HepG2 (cell line): ENCODE data around the gene KIF22. TPM values are rescaled to one million over a fixed set of nuclear protein-coding genes. Genes with fewer than 3 reads are reported as not detected.

ENCODE experiments used
- ARID2 ChIP-seq: sonication (generic); formaldehyde crosslinking; IDR thresholded peaks from 2 replicates; pipeline ENCODE4 v1.8.1; 2022; ENCODE audit warnings: mild to moderate bottlenecking, missing genetic modification reagents, borderline replicate concordance
- BORCS8-MEF2B ChIP-seq: sonication (generic); formaldehyde crosslinking; IDR thresholded peaks from 2 replicates; pipeline ENCODE4 v1.8.0; 2022; ENCODE audit warnings: mild to moderate bottlenecking, missing genetic modification reagents
- HDAC1 ChIP-seq: sonication (generic); formaldehyde crosslinking; IDR thresholded peaks from 2 replicates; pipeline ENCODE4 v1.5.1; 2020; ENCODE audit warnings: mild to moderate bottlenecking, missing genetic modification reagents
- KMT2B ChIP-seq: IDR thresholded peaks from 2 replicates; pipeline ENCODE4 v1.6.1; 2016; ENCODE audit warnings: missing genetic modification reagents, missing compliant biosample characterization
- MAFF ChIP-seq: IDR thresholded peaks from 2 replicates; pipeline ENCODE4 v1.6.1; 2011; ENCODE audit warnings: low read depth, low read length, improper control_type of control experiment
- MATR3 ChIP-seq: sonication (generic); formaldehyde crosslinking; IDR thresholded peaks from 2 replicates; pipeline ENCODE4 v1.4.0; 2020; ENCODE audit warnings: missing genetic modification reagents
- NFE2L1 ChIP-seq: sonication (generic); formaldehyde crosslinking; IDR thresholded peaks from 2 replicates; pipeline ENCODE4 v1.4.0; 2020; ENCODE audit warnings: missing genetic modification reagents, mild to moderate bottlenecking, borderline replicate concordance
- ZFP37 ChIP-seq: sonication (generic); formaldehyde crosslinking; IDR thresholded peaks from 2 replicates; pipeline ENCODE4 v1.4.0; 2020; ENCODE audit warnings: missing genetic modification reagents, borderline replicate concordance
- ZNF547 ChIP-seq: sonication (generic); formaldehyde crosslinking; IDR thresholded peaks from 2 replicates; pipeline ENCODE4 v1.5.1; 2020; ENCODE audit warnings: mild to moderate bottlenecking, missing genetic modification reagents
- ZNF556 ChIP-seq: sonication (generic); formaldehyde crosslinking; IDR thresholded peaks from 2 replicates; pipeline ENCODE4 v1.4.0; 2020; ENCODE audit warnings: mild to moderate bottlenecking, missing genetic modification reagents, borderline replicate concordance
- ZNF572 ChIP-seq: sonication (generic); formaldehyde crosslinking; IDR thresholded peaks from 2 replicates; pipeline ENCODE4 v1.5.1; 2020; ENCODE audit warnings: mild to moderate bottlenecking, missing genetic modification reagents
- ZNF703 ChIP-seq: sonication (generic); formaldehyde crosslinking; IDR thresholded peaks from 2 replicates; pipeline ENCODE4 v1.5.1; 2020; ENCODE audit warnings: missing genetic modification reagents, mild to moderate bottlenecking, moderate library complexity, borderline replicate concordance
- ZNF839 ChIP-seq: sonication (generic); formaldehyde crosslinking; IDR thresholded peaks from 2 replicates; pipeline ENCODE4 v1.4.0; 2020; ENCODE audit warnings: missing genetic modification reagents, mild to moderate bottlenecking, borderline replicate concordance
- polyA plus RNA-seq, 8 experiments: library from polyadenylated mRNA; depleted of rRNA in 3 of 8; stranded (reverse) in 7 of 8; unstranded in 1 of 8; fragments of >200 nt; fragmentation: Illumina TruSeq in 4 of 8; extraction: Trizol in 4 of 8; gene quantifications; 2 replicates each; pipeline versions ENCODE4 v1.2.1 to v1.2.3, GENCODE V29; 2011 to 2016; ENCODE audit warnings: low read depth in 4 of 8, missing spikeins in 1 of 8, mixed read lengths in 1 of 8; ENCODE audit not compliant: insufficient read depth in 1 of 8
- total RNA-seq, 5 experiments: library from RNA; depleted of rRNA; stranded (reverse); fragments of >200 nt; fragmentation: Illumina TruSeq; extraction: Trizol; gene quantifications; 2 replicates each; pipeline ENCODE4 v1.2.3, GENCODE V29; 2016; ENCODE audit warnings: low read depth in 1 of 5
- TF ChIP-seq, protein P1 (sequence below): sonication (generic); formaldehyde crosslinking; IDR thresholded peaks from 2 replicates; pipeline ENCODE4 v1.8.1; 2023; ENCODE audit warnings: mild to moderate bottlenecking, missing genetic modification reagents
- TF ChIP-seq, protein P2 (sequence below): sonication (generic); formaldehyde crosslinking; IDR thresholded peaks from 2 replicates; pipeline ENCODE4 v1.8.1; 2023; ENCODE audit warnings: mild to moderate bottlenecking, inconsistent platforms, moderate library complexity, missing genetic modification reagents, borderline replicate concordance
- TF ChIP-seq, protein P3 (sequence below): sonication (generic); formaldehyde crosslinking; IDR thresholded peaks from 2 replicates; pipeline ENCODE4 v1.5.0; 2020; ENCODE audit warnings: mild to moderate bottlenecking, missing genetic modification reagents
- TF ChIP-seq, protein P4 (sequence below): sonication (generic); formaldehyde crosslinking; IDR thresholded peaks from 2 replicates; pipeline ENCODE4 v1.4.0; 2020; ENCODE audit warnings: missing genetic modification reagents

Gene KIF22
- total and polyA plus RNA-seq, 2 of the 13 experiments (the other 11 are each of a cell fraction or from before 2014, with no cell fraction given), result 95.8 to 118 TPM

DNA sequence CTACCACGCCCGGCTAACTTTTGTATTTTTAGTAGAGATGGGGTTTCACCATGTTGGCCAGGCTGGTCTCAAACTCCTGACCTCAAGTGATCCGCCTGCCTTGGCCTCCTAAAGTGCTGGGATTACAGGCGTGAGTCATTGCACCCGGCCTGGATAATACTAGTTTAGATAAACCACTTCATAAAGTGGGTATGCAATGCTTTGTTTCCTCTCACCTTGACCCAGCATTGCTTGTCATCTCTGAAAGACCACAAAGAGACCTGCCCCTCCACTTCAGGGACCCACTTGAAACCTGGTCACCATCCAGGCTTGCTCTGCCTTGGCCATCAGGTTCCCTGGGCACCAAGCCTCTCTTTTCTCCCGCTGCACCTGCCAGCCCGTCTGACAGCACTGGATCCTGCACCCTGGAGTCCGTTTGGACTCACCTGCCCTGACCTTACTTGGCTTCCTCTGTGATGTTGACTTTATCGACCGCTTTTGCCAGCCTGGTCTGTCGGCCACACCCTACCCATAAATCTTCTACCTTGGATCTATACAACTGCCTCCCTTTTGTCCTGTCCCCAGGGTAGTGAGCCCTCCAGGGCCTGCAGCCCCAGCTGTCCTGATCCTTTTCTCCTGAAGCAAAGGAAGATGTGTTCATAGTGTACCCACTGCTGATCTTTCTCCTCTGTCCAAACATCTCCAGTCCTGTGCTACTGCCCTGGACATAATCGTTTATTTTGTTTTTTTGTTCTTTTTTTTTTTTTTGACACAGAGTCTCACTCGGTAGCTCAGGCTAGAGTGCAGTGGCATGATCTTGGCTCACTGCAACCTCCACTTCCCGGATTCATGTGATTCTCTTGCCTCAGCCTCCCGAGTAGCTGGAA is 25.2 kb upstream of the KIF22 start (continued):
- TF ChIP-seq ZNF556 (CRISPR knock-in tag) (peak; percentile 92; the same call in 1 of the 2 replicates), ARID2 (no peak), MAFF (no peak), ZNF839 (CRISPR knock-in tag) (no peak), BORCS8-MEF2B (CRISPR knock-in tag) (peak; percentile 86), ZNF572 (CRISPR knock-in tag) (peak; percentile 92; the same call in 1 of the 2 replicates), HDAC1 (CRISPR knock-in tag) (peak; percentile 99), ZNF703 (CRISPR knock-in tag) (no peak), NFE2L1 (CRISPR knock-in tag) (no peak), ZNF547 (no peak; the same call in 1 of the 2 replicates), MATR3 (CRISPR knock-in tag) (no peak), KMT2B (CRISPR knock-in tag) (peak; percentile 50; the same call in 1 of the 2 replicates), ZFP37 (CRISPR knock-in tag) (peak; percentile 79; the same call in 1 of the 2 replicates)
- TF ChIP-seq, protein P1, sequence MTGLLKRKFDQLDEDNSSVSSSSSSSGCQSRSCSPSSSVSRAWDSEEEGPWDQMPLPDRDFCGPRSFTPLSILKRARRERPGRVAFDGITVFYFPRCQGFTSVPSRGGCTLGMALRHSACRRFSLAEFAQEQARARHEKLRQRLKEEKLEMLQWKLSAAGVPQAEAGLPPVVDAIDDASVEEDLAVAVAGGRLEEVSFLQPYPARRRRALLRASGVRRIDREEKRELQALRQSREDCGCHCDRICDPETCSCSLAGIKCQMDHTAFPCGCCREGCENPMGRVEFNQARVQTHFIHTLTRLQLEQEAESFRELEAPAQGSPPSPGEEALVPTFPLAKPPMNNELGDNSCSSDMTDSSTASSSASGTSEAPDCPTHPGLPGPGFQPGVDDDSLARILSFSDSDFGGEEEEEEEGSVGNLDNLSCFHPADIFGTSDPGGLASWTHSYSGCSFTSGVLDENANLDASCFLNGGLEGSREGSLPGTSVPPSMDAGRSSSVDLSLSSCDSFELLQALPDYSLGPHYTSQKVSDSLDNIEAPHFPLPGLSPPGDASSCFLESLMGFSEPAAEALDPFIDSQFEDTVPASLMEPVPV (CRISPR knock-in tag), result peak; percentile 49; the same call in 1 of the 2 replicates
- TF ChIP-seq, protein P2, sequence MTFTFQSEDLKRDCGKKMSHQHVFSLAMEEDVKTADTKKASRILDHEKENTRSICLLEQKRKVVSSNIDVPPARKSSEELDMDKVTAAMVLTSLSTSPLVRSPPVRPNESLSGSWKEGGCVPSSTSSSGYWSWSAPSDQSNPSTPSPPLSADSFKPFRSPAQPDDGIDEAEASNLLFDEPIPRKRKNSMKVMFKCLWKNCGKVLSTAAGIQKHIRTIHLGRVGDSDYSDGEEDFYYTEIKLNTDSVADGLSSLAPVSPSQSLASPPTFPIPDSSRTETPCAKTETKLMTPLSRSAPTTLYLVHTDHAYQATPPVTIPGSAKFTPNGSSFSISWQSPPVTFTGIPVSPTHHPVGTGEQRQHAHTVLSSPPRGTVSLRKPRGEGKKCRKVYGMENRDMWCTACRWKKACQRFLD (CRISPR knock-in tag), result 0 out of 2 replicates have a peak, but pooled peaks have one; percentile 65
- TF ChIP-seq, protein P3, sequence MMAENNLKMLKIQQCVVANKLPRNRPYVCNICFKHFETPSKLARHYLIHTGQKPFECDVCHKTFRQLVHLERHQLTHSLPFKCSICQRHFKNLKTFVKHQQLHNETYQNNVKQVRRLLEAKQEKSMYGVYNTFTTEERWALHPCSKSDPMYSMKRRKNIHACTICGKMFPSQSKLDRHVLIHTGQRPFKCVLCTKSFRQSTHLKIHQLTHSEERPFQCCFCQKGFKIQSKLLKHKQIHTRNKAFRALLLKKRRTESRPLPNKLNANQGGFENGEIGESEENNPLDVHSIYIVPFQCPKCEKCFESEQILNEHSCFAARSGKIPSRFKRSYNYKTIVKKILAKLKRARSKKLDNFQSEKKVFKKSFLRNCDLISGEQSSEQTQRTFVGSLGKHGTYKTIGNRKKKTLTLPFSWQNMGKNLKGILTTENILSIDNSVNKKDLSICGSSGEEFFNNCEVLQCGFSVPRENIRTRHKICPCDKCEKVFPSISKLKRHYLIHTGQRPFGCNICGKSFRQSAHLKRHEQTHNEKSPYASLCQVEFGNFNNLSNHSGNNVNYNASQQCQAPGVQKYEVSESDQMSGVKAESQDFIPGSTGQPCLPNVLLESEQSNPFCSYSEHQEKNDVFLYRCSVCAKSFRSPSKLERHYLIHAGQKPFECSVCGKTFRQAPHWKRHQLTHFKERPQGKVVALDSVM (CRISPR knock-in tag), result peak; percentile 94
- TF ChIP-seq, protein P4, sequence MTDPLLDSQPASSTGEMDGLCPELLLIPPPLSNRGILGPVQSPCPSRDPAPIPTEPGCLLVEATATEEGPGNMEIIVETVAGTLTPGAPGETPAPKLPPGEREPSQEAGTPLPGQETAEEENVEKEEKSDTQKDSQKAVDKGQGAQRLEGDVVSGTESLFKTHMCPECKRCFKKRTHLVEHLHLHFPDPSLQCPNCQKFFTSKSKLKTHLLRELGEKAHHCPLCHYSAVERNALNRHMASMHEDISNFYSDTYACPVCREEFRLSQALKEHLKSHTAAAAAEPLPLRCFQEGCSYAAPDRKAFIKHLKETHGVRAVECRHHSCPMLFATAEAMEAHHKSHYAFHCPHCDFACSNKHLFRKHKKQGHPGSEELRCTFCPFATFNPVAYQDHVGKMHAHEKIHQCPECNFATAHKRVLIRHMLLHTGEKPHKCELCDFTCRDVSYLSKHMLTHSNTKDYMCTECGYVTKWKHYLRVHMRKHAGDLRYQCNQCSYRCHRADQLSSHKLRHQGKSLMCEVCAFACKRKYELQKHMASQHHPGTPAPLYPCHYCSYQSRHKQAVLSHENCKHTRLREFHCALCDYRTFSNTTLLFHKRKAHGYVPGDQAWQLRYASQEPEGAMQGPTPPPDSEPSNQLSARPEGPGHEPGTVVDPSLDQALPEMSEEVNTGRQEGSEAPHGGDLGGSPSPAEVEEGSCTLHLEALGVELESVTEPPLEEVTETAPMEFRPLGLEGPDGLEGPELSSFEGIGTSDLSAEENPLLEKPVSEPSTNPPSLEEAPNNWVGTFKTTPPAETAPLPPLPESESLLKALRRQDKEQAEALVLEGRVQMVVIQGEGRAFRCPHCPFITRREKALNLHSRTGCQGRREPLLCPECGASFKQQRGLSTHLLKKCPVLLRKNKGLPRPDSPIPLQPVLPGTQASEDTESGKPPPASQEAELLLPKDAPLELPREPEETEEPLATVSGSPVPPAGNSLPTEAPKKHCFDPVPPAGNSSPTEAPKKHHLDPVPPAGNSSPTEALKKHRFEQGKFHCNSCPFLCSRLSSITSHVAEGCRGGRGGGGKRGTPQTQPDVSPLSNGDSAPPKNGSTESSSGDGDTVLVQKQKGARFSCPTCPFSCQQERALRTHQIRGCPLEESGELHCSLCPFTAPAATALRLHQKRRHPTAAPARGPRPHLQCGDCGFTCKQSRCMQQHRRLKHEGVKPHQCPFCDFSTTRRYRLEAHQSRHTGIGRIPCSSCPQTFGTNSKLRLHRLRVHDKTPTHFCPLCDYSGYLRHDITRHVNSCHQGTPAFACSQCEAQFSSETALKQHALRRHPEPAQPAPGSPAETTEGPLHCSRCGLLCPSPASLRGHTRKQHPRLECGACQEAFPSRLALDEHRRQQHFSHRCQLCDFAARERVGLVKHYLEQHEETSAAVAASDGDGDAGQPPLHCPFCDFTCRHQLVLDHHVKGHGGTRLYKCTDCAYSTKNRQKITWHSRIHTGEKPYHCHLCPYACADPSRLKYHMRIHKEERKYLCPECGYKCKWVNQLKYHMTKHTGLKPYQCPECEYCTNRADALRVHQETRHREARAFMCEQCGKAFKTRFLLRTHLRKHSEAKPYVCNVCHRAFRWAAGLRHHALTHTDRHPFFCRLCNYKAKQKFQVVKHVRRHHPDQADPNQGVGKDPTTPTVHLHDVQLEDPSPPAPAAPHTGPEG (CRISPR knock-in tag), result peak; percentile 78; the same call in 1 of the 2 replicates
